ENCODE results near the gene BTBD18.

Gene BTBD18

DNA sequence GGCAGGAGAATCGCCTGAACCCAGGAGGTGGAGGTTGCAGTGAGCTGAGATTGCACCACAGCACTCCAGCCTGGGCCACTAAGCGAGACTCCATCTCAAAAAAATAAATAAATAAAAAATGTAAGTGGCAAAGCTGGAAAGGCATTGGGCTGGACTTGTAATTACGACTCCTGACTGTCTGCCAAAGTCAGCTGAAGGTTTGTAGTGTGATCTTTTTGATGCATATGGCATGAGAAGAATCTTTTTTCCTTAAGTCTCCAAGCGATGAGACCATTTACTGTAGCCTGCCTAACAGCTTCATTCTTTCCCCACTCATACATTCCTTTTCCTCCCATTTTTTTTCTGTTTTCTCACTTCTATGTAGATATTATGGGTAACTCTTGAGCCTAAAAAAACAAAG, 34.8 kb upstream of the BTBD18 start:
- H3K4me3 ChIP-seq (ENCODE audit: control insufficient read depth, low read depth, low read length) = no peak overlapping the region
- DNase-seq (ENCODE audit: low read depth) = no peak
- TF ChIP-seq, protein P1, sequence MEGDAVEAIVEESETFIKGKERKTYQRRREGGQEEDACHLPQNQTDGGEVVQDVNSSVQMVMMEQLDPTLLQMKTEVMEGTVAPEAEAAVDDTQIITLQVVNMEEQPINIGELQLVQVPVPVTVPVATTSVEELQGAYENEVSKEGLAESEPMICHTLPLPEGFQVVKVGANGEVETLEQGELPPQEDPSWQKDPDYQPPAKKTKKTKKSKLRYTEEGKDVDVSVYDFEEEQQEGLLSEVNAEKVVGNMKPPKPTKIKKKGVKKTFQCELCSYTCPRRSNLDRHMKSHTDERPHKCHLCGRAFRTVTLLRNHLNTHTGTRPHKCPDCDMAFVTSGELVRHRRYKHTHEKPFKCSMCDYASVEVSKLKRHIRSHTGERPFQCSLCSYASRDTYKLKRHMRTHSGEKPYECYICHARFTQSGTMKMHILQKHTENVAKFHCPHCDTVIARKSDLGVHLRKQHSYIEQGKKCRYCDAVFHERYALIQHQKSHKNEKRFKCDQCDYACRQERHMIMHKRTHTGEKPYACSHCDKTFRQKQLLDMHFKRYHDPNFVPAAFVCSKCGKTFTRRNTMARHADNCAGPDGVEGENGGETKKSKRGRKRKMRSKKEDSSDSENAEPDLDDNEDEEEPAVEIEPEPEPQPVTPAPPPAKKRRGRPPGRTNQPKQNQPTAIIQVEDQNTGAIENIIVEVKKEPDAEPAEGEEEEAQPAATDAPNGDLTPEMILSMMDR (IDR thresholded peaks at IDR 0.05; ENCODE audit: control insufficient read depth, insufficient read depth, low read depth, low read length, missing control alignments) = no peak

DNA sequence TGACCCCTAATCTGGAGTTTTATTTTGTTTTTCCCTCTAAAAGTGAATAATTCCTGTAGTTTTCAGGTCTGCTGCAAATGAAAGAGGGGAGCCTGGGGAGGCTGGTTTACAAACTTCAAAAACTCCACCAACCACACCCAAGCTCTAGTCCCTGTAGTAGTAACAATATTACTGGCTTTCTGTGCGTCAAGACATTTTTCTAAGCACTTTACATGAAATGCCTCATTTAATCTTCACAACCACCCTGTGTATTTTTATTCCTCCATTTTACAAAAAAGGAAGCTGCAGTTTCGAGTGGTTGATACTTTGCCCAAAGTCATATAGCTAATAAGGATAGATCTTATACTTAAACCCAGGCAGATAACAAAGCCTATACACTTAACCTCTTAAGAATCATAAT, 33.5 kb upstream of the BTBD18 start:
- no peak for DNase-seq (ENCODE audit: low read depth)
- no peak overlapping the region for H3K4me3 ChIP-seq (ENCODE audit: control insufficient read depth, low read depth, low read length)
- TF ChIP-seq, protein P1 (IDR thresholded peaks at IDR 0.05; ENCODE audit: control insufficient read depth, insufficient read depth, low read depth, low read length, missing control alignments) = no peak

DNA sequence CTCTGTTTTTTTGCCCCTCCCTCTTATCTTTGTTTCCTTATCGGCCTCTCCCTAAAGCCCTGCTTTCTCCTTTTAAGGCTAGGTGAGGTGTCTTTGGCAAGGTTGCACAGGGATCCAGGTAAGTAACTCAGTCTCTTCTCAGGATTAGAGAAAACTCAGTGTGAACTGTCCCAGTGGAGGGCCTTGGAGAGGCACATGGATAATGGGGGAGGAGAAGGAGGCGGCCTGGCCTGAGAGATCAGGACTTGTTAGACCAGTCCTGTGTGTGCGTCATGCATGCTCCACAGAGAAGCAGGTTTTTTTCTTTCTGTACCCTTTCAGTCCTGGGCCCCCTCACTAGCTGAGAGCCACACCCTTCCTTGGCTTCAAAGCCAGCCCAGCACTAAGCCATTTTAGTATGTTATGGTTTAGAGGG, 29.9 kb upstream of the BTBD18 start:
- TF ChIP-seq, protein P1 (IDR thresholded peaks at IDR 0.05; ENCODE audit: control insufficient read depth, insufficient read depth, low read depth, low read length, missing control alignments) = no peak
- H3K4me3 ChIP-seq (ENCODE audit: control insufficient read depth, low read depth, low read length) = no peak overlapping the region
- no peak for DNase-seq (ENCODE audit: low read depth)

DNA sequence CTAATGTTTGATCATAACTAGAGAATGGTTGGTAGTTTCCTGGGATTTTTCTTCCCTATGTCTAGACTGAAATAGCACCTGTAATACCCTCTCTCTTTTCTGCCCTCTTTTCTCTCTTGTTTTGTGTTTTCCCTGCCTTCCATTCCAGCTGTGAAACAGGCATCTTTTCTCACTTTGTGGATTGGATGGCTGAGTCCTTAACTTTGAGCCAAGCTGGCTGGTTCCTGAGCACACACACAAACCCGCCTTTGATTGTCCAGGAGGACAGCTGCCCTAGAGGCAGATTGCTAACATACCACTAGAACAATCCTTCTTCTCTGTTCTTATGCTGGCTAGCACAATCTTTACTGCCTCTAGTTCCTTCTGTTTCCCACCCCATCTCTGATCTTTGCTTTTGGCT, 27.7 kb upstream of the BTBD18 start:
- H3K4me3 ChIP-seq (ENCODE audit: control insufficient read depth, low read depth, low read length) = no peak overlapping the region
- TF ChIP-seq, protein P1 (IDR thresholded peaks at IDR 0.05; ENCODE audit: control insufficient read depth, insufficient read depth, low read depth, low read length, missing control alignments) = peak; percentile 29

DNA sequence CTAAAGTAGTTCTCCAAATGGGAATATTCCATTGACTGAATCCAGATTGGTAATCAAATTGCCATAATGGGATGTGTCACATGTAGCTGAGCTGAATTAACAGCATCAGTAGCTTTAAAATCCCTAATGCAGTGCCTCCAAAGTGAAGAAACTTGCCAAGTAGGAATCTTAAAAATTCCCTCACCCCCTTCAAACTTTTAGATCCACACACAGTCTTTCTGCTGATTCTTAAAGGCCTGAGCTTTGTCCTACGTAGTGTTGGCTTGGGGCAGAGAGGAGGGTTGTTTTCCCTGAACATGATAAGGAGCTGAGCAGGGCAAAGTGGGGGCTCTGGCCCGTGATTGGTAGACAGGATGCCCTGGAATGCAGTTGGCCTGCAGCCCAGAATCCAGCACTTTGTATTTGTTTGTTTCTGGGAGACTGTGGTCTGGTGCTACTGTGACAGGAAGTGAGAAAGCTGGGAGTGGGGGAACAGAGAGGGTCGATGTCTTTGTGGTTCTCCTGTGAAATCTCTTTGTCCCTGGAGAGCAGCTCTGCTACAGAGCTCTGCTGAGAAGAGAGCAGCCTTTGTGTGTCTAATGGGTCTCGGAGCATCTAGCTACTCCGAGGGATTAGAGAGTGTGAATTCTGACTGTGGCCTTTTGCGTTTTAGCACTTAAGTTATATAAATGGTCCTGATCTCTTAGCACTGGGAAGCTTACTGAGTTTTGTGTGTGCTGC, 26.9 kb upstream of the BTBD18 start:
- TF ChIP-seq, protein P1 (IDR thresholded peaks at IDR 0.05; ENCODE audit: control insufficient read depth, insufficient read depth, low read depth, low read length, missing control alignments) = no peak
- no peak overlapping the region for H3K4me3 ChIP-seq (ENCODE audit: control insufficient read depth, low read depth, low read length)
- peak; percentile 89 for DNase-seq (ENCODE audit: low read depth)

More for the DNA sequence above, 27.7 kb upstream of the BTBD18 start:
- DNase-seq (ENCODE audit: low read depth) = no peak

DNA sequence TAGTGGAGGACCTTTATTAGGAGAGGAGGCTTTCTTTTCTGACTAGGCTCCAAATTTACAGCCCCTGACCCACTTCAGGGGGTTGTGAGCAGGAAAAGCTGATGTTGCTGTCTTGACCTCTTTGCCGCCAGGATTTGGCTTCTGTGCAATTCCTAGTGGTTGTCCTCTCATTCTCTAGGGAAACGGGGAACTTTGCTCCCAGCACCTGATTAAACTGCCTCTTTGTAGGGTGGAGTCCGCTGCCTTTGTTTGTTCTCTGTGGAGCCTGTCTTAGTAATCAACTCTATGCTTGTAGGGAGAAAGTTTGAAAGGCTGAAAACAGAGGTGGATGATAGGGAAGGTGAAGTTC, 26.3 kb upstream of the BTBD18 start:
- H3K4me3 ChIP-seq (ENCODE audit: control insufficient read depth, low read depth, low read length) = no peak overlapping the region
- TF ChIP-seq, protein P1 (IDR thresholded peaks at IDR 0.05; ENCODE audit: control insufficient read depth, insufficient read depth, low read depth, low read length, missing control alignments) = no peak
- DNase-seq (ENCODE audit: low read depth) = no peak
